ENCODE measurements around the gene DESI2. TPM values are rescaled to one million over a fixed set of nuclear protein-coding genes. Genes with fewer than 3 reads are reported as not detected.

The DESI2 gene
- total RNA-seq, 4 donors from 2014 or later, result 16.7 to 109 (median 37.7) TPM

GRCh38 chr1:244667797-244668196 is 14.9 kb downstream of the DESI2 start:
- Histone ChIP-seq H3K4me1 (peaks cover 0 to 7% of the 10 kb centered on the region in 2 donors), H3K27ac (no peak overlapping the region), H3K9me3 (no peaks in the 10 kb centered on the region), H3K4me3 (no peak overlapping the region), H3K27me3 (no peaks in the 10 kb centered on the region), H3K36me3 (no peaks in the 10 kb centered on the region)
- no peak for TF ChIP-seq POLR2A (IDR thresholded peaks at IDR 0.05)
- no peak for TF ChIP-seq CTCF (IDR thresholded peaks at IDR 0.05)
- DNase-seq, result no peak
- intact Hi-C loops (cut with DNase I; ENCODE audit: low total_unique reads), result no loop called here

DNA sequence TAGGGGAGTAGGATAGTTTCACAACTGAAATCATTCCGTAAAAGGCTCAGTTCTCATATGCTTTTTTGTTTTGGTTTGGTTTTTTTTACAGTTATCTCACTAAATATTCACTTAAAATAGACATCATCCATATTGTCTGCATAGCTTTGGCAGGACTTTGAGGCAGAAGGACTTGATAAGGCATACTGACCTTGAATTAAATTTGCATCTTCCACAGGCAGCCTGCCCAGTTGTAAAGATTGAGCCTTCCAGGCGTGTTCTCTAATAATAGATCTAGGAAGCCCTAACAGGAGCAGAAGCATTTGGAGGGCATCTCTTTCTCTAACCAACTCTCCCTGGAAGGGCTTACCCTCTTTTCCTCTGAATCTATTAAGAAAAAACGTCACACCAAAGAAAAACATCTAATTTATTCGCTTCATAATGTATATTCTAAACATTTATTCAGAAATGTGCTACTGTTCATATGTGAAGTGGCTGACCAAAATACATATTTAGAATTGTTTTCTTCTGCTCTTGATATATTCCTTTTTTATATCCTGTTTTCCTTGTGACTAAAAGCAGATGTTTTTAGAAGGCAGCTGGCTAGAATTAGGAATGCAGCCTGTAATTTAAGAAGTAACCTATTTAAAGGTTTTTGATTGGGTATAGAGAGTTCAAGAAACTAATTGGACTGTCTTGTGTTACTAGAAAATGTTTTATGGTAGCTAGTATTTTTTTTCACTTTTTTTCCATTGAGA is 20.2 kb downstream of the DESI2 start:
- H3K27ac ChIP-seq, result peak overlapping the region; percentile 64 to 84
- no peaks in the 10 kb centered on the region for H3K27me3 ChIP-seq
- H3K4me1 ChIP-seq, result no peaks in the 10 kb centered on the region
- H3K36me3 ChIP-seq, result no peaks in the 10 kb centered on the region
- no peaks in the 10 kb centered on the region for H3K9me3 ChIP-seq
- TF ChIP-seq CTCF (IDR thresholded peaks at IDR 0.05), result no peak
- TF ChIP-seq POLR2A (IDR thresholded peaks at IDR 0.05), result no peak
- DNase-seq, result peak in 1 of 2 donors; percentile 27
- H3K4me3 ChIP-seq, result no peak overlapping the region
- intact Hi-C loops (cut with DNase I; ENCODE audit: low total_unique reads), result no loop called here

DNA sequence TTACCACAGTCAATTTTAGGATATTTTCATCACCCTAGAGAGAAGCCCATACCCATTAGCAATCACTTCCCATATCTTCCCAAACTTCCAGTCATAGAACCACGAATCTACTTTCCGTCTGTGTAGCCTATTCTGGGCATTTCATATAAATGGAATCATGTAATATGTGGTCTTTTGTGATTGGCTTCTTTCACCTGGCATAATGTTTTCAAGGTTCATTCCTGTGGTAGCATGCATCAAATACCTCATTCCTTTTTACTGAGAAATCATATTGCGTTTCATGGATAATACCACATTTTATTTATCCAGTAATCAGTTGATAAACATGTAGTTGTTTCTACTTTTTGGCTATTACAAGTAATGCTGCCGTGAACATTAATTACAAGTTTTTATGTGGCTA is 21.5 kb downstream of the DESI2 start:
- DNase-seq, result no peak
- Histone ChIP-seq H3K4me1 (no peaks in the 10 kb centered on the region), H3K36me3 (no peaks in the 10 kb centered on the region), H3K27ac (peak overlapping the region in 1 of 2 donors; percentile 84), H3K4me3 (no peak overlapping the region), H3K9me3 (no peaks in the 10 kb centered on the region), H3K27me3 (no peaks in the 10 kb centered on the region)
- no peak for TF ChIP-seq CTCF (IDR thresholded peaks at IDR 0.05)
- TF ChIP-seq POLR2A (IDR thresholded peaks at IDR 0.05), result no peak
- intact Hi-C loops (cut with DNase I; ENCODE audit: low total_unique reads), result no loop called here

DNA sequence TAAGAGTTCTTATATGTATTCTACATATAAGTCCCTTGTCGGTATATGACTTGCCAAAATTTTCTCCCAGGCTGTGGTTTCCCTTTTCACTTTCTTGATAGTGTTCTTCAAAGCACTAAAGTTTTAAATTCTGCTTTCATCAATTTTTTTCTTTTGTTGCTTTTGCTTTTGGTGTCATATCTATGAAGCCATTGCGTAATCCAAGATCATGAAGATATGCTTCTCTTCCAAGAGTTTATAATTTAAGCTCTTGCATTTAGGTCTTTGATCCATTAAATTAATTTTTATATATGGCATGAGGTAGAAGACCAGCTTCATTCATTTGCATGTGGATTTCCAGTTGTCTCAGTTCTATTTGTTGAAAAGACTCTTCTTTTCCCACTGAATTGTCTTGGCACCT is 22.2 kb downstream of the DESI2 start:
- H3K9me3 ChIP-seq, result no peaks in the 10 kb centered on the region
- no peaks in the 10 kb centered on the region for H3K4me1 ChIP-seq
- H3K27me3 ChIP-seq, result no peaks in the 10 kb centered on the region
- no peak for DNase-seq
- no peak overlapping the region for H3K4me3 ChIP-seq
- H3K27ac ChIP-seq, result no peak overlapping the region
- no peaks in the 10 kb centered on the region for H3K36me3 ChIP-seq
- TF ChIP-seq CTCF (IDR thresholded peaks at IDR 0.05) (no peak), POLR2A (IDR thresholded peaks at IDR 0.05) (no peak)
- intact Hi-C loops (cut with DNase I; ENCODE audit: low total_unique reads), result no loop called here

DNA sequence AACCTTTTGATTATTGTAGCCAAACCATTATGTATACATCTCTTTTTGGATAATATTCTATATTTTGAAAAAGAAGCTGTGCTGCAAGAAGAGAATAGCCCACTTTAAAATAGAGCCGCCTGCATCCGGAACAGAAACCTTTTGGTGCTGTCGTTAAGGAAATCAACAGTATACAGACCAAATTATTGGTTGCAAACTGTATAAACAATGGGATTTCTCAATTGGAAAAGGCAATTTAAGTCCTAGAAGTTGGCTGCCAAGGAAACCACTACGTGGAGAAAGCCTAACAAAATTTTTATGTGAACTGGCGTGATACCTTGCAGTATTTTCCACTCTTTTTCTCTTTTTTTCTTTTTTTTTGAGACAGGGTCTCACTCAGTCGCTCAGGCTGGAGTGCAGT is 25.8 kb downstream of the DESI2 start:
- intact Hi-C loops (cut with DNase I; ENCODE audit: low total_unique reads), result no loop called here
- peak overlapping the region in 1 of 2 donors; percentile 57 for H3K27ac ChIP-seq
- TF ChIP-seq CTCF (IDR thresholded peaks at IDR 0.05) (no peak), POLR2A (IDR thresholded peaks at IDR 0.05) (no peak)

More for the DNA sequence above, 25.8 kb downstream of the DESI2 start:
- DNase-seq, result no peak
- H3K27me3 ChIP-seq, result no peaks in the 10 kb centered on the region
- no peaks in the 10 kb centered on the region for H3K36me3 ChIP-seq
- H3K4me3 ChIP-seq, result no peak overlapping the region
- peaks cover 0 to 4% of the 10 kb centered on the region in 2 donors for H3K4me1 ChIP-seq
- no peaks in the 10 kb centered on the region for H3K9me3 ChIP-seq
